ENCODE measurements around the gene LENEP. TPM values are rescaled to one million over a fixed set of nuclear protein-coding genes. Genes with fewer than 3 reads are reported as not detected.

Gene LENEP
- total RNA-seq, 1 experiment from 2014 or later = 0.50 TPM

DNA sequence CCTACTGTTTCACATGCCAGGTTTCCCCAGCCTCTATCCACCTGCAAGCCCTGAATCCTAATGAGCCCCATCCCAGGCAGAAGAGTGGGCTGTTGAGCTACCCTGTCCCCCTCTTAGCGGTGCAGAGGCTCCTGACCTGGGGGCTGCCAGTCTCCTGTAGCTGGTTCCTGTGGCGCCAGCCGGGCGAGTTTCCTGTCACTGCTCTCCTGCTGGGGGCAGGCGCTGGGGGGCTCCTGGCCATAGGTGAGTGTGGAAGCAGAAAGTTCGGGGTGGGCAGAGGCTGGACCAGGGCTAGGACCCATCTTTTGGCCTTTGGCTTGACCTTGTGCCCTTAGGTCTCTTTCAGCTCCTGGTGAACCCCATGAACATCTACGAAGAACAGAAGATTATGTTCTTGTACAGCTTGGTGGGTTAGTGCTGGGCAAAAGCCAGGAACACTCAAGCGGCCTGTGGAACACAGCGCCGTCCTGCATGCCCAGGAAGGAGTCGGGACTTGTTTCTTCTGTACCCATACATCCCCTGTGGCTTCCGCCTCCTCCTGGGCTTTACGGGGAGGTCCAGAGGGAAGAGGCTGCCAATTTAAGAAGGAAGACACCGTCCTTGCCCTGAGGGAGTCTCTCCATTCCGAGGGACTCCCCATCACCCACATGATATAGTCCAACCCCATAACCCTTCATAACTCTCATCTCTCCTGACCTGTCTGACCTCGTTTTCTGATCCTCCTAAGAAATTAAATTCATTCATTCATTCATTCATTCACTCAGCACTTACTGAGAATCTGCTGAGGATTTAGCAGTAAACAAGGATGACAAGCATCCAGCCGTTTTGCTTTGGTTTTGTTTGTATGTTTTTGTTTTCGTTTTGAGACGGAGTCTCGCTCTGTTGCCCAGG lies 41.2 kb downstream of the LENEP start:
- H3K4me1 Mint-ChIP-seq (ENCODE audit: low read depth, unreplicated experiment) = peaks cover 10% of the 10 kb centered on the region
- intact Hi-C loops (cut with micrococcal nuclease; ENCODE audit: unreplicated experiment) = no loop called here
- no peaks in the 10 kb centered on the region for H3K9me3 ChIP-seq
- TF ChIP-seq, protein P1, sequence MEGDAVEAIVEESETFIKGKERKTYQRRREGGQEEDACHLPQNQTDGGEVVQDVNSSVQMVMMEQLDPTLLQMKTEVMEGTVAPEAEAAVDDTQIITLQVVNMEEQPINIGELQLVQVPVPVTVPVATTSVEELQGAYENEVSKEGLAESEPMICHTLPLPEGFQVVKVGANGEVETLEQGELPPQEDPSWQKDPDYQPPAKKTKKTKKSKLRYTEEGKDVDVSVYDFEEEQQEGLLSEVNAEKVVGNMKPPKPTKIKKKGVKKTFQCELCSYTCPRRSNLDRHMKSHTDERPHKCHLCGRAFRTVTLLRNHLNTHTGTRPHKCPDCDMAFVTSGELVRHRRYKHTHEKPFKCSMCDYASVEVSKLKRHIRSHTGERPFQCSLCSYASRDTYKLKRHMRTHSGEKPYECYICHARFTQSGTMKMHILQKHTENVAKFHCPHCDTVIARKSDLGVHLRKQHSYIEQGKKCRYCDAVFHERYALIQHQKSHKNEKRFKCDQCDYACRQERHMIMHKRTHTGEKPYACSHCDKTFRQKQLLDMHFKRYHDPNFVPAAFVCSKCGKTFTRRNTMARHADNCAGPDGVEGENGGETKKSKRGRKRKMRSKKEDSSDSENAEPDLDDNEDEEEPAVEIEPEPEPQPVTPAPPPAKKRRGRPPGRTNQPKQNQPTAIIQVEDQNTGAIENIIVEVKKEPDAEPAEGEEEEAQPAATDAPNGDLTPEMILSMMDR (IDR thresholded peaks at IDR 0.05; ENCODE audit: insufficient read depth in 1 of 2, low read depth in 1 of 2, low read length in 1 of 2, severe bottlenecking in 1 of 2, unreplicated experiment in 1 of 2) = no peak
- POLR2A ChIA-PET = no interaction called here
- H3K4me3 ChIP-seq (ENCODE audit: low read depth, low read length) = no peak overlapping the region
- H3K9me3 Mint-ChIP-seq (ENCODE audit: unreplicated experiment) = no peaks in the 10 kb centered on the region
- no TSS peak for BruUV-seq (replicated peaks)
- no peaks in the 10 kb centered on the region for H3K4me1 ChIP-seq
- H3K36me3 Mint-ChIP-seq (ENCODE audit: insufficient read depth, unreplicated experiment) = no peaks in the 10 kb centered on the region
- CTCF ChIA-PET = interaction anchor here (0.8 to 1.1 kb wide), 2 partner anchors 10 to 17 kb away, joined by 3 to 5 read pairs; no protein-coding TSS in a partner anchor
- H3K36me3 ChIP-seq (ENCODE audit: control insufficient read depth, insufficient read depth, low read length) = no peaks in the 10 kb centered on the region
- no peak overlapping the region for H3K27ac Mint-ChIP-seq (ENCODE audit: unreplicated experiment)
- DNase-seq = no peak
- H3K4me3 Mint-ChIP-seq (ENCODE audit: unreplicated experiment) = no peak overlapping the region
- H3K27me3 Mint-ChIP-seq (ENCODE audit: insufficient read depth, unreplicated experiment) = peaks cover 4% of the 10 kb centered on the region
- no peaks in the 10 kb centered on the region for H3K27me3 ChIP-seq (replicated peaks; ENCODE audit: control insufficient read depth, insufficient read depth, low read length)

DNA sequence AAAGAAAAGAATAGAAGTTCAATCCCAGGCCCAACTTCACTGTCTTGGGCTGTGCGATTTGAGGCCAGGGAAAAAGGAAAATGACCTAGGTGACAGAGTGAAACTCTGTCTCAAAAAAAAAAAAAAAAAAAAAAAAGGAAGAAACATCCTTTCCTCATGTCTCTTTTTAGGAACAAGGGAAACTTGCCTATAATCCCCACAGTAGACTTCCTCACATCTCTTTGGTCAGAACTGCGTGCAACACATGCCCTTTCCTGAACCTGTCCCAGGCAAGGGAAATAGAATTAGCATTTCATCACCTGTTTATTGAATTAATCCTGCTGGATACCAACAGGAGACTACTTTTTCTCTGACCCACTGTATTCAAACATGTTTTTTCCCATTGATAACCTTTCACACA lies 42.5 kb downstream of the LENEP start:
- Histone ChIP-seq H3K4me1 (no peaks in the 10 kb centered on the region), H3K9me3 (no peaks in the 10 kb centered on the region), H3K36me3 (ENCODE audit: control insufficient read depth, insufficient read depth, low read length) (no peaks in the 10 kb centered on the region), H3K27me3 (replicated peaks; ENCODE audit: control insufficient read depth, insufficient read depth, low read length) (no peaks in the 10 kb centered on the region), H3K4me3 (ENCODE audit: low read depth, low read length) (no peak overlapping the region)
- Mint-ChIP-seq H3K27ac (ENCODE audit: unreplicated experiment) (no peak overlapping the region), H3K4me3 (ENCODE audit: unreplicated experiment) (no peak overlapping the region), H3K9me3 (ENCODE audit: unreplicated experiment) (no peaks in the 10 kb centered on the region), H3K27me3 (ENCODE audit: insufficient read depth, unreplicated experiment) (peaks cover 4% of the 10 kb centered on the region), H3K36me3 (ENCODE audit: insufficient read depth, unreplicated experiment) (no peaks in the 10 kb centered on the region), H3K4me1 (ENCODE audit: low read depth, unreplicated experiment) (peaks cover 10% of the 10 kb centered on the region)
- TF ChIP-seq, protein P1 (IDR thresholded peaks at IDR 0.05; ENCODE audit: insufficient read depth in 1 of 2, low read depth in 1 of 2, low read length in 1 of 2, severe bottlenecking in 1 of 2, unreplicated experiment in 1 of 2) = no peak
- CTCF ChIA-PET = no interaction called here
- POLR2A ChIA-PET = no interaction called here
- DNase-seq = no peak
- no TSS peak for BruUV-seq (replicated peaks)
- intact Hi-C loops (cut with micrococcal nuclease; ENCODE audit: unreplicated experiment) = no loop called here

- H3K4me1 Mint-ChIP-seq (ENCODE audit: low read depth, unreplicated experiment) = peaks cover 10% of the 10 kb centered on the region
- Histone ChIP-seq H3K4me3 (ENCODE audit: low read depth, low read length) (no peak overlapping the region), H3K9me3 (no peaks in the 10 kb centered on the region), H3K27me3 (replicated peaks; ENCODE audit: control insufficient read depth, insufficient read depth, low read length) (no peaks in the 10 kb centered on the region), H3K4me1 (no peaks in the 10 kb centered on the region), H3K36me3 (ENCODE audit: control insufficient read depth, insufficient read depth, low read length) (no peaks in the 10 kb centered on the region)
- peaks cover 4% of the 10 kb centered on the region for H3K27me3 Mint-ChIP-seq (ENCODE audit: insufficient read depth, unreplicated experiment)
- TF ChIP-seq, protein P1 (IDR thresholded peaks at IDR 0.05; ENCODE audit: insufficient read depth in 1 of 2, low read depth in 1 of 2, low read length in 1 of 2, severe bottlenecking in 1 of 2, unreplicated experiment in 1 of 2) = no peak
- H3K36me3 Mint-ChIP-seq (ENCODE audit: insufficient read depth, unreplicated experiment) = no peaks in the 10 kb centered on the region
- H3K4me3 Mint-ChIP-seq (ENCODE audit: unreplicated experiment) = no peak overlapping the region
- no peaks in the 10 kb centered on the region for H3K9me3 Mint-ChIP-seq (ENCODE audit: unreplicated experiment)
- ChIA-PET POLR2A (no interaction called here), CTCF (interaction anchor here (0.7 kb wide), 2 partner anchors 17 to 67 kb away, joined by 5 to 10 read pairs; no protein-coding TSS in a partner anchor)
- intact Hi-C loops (cut with micrococcal nuclease; ENCODE audit: unreplicated experiment) = no loop called here
- no peak overlapping the region for H3K27ac Mint-ChIP-seq (ENCODE audit: unreplicated experiment)
- no peak for DNase-seq
- no TSS peak for BruUV-seq (replicated peaks)
These were observed 43.7 kb downstream of the LENEP start for GRCh38 chr1:155037043-155037442.

All from Caco-2 (cell line).